Stimulated activated CD8-positive, alpha-beta memory T cell treated with anti-CD3 and anti-CD28 coated beads, Interleukin-4, amount 100 ng/mL, for 4 hours (primary cell): Measurements from ENCODE around the gene LIPG.

ENCODE experiments used
- DNase-seq, 2 donors: peaks; one replicate each; pipeline ENCODE4 v3.0.0-alpha.2; 2020; ENCODE audit warnings: low read depth in 2 of 2, low spot score in 1 of 2

The LIPG gene

GRCh38 chr18:49632588-49632987 lies 70.7 kb downstream of the LIPG start:
- no peak for DNase-seq

- DNase-seq = no peak
Observed at GRCh38 chr18:49638209-49638785, 76.4 kb downstream of the LIPG start.

GRCh38 chr18:49638891-49639557 lies 77.2 kb downstream of the LIPG start:
- DNase-seq = no peak

- DNase-seq = no peak
Observed at GRCh38 chr18:49639643-49640391, 78.0 kb downstream of the LIPG start.

GRCh38 chr18:49640741-49641140 lies 78.9 kb downstream of the LIPG start:
- no peak for DNase-seq

- DNase-seq = no peak
Observed at GRCh38 chr18:49645196-49645595, 83.3 kb downstream of the LIPG start.

GRCh38 chr18:49645841-49646351 lies 84.0 kb downstream of the LIPG start:
- DNase-seq = no peak

GRCh38 chr18:49646873-49647272 lies 85.0 kb downstream of the LIPG start:
- no peak for DNase-seq

- DNase-seq = no peak
Observed at GRCh38 chr18:49647496-49648168, 85.8 kb downstream of the LIPG start.

GRCh38 chr18:49648326-49648725 lies 86.5 kb downstream of the LIPG start:
- DNase-seq = no peak
